IMR-90 (cell line): ENCODE results near the gene ZBTB46. TPM values are rescaled to one million over a fixed set of nuclear protein-coding genes. Genes with fewer than 3 reads are reported as not detected.

Experiments
- ATAC-seq: fragments of 200-7000 bp; cut with Tn5 transposase; 2 replicates; pipeline ENCODE4 v1.9.1; 2020; ENCODE audit warnings: low read depth, mild to moderate bottlenecking, moderate library complexity
- BruUV-seq: library from RNA; stranded (reverse); fragments of 400-500 nt; replicated peaks from 2 replicates; lab custom pipeline; 2021; lab: Mats Ljungman, UMichigan
- CTCF ChIA-PET: fragments of 300-600 bp; formaldehyde crosslinking; extraction: SDS; loops from one replicate; lab custom pipeline; 2021; ENCODE audit warnings: antibody characterized with exemption; lab: Yijun Ruan, JAX
- POLR2A ChIA-PET: fragments of 300-600 bp; sonication (Branson Sonifier 250); formaldehyde crosslinking; loops from one replicate; lab custom pipeline; 2022; ENCODE audit warnings: antibody characterized with exemption; ENCODE audit not compliant: unreplicated experiment; lab: Charles Lee
- DNase-seq: peaks from one replicate; pipeline ENCODE4 v3.0.0; 2013
- H2AFZ ChIP-seq: replicated peaks from 2 replicates; pipeline ENCODE3; 2013; ENCODE audit warnings: low read length, mild to moderate bottlenecking; ENCODE audit not compliant: poor library complexity
- H2AK5ac ChIP-seq: 2 replicates; pipeline ENCODE4 v1.6.1; 2013; ENCODE audit warnings: low read depth, low read length, inconsistent platforms
- H2AK9ac ChIP-seq: replicated peaks from 2 replicates; pipeline ENCODE3; 2013; ENCODE audit warnings: mild to moderate bottlenecking, low read depth, low read length, moderate library complexity; ENCODE audit not compliant: poor library complexity
- H2BK120ac ChIP-seq: 2 replicates; pipeline ENCODE4 v1.6.1; 2013; ENCODE audit warnings: low read depth, low read length, inconsistent platforms
- H2BK15ac ChIP-seq: 3 replicates; pipeline ENCODE4 v1.6.1; 2013; ENCODE audit warnings: low read depth, low read length, inconsistent platforms
- H2BK20ac ChIP-seq: 2 replicates; pipeline ENCODE4 v1.6.1; 2013; ENCODE audit warnings: low read depth, mild to moderate bottlenecking, inconsistent platforms, low read length, moderate library complexity
- H2BK5ac ChIP-seq: 2 replicates; pipeline ENCODE4 v1.6.1; 2013; ENCODE audit warnings: mild to moderate bottlenecking, low read depth, low read length, inconsistent platforms; ENCODE audit not compliant: poor library complexity, severe bottlenecking
- H3K14ac ChIP-seq: replicated peaks from 2 replicates; pipeline ENCODE4 v1.6.1; 2013; ENCODE audit warnings: low read depth, low read length, inconsistent platforms
- H3K18ac ChIP-seq: 2 replicates; pipeline ENCODE4 v1.6.1; 2013; ENCODE audit warnings: low read depth, low read length, control low read depth
- H3K23ac ChIP-seq: 2 replicates; pipeline ENCODE4 v1.6.1; 2013; ENCODE audit warnings: low read depth, low read length, inconsistent platforms
- H3K27ac ChIP-seq: 2 replicates; pipeline ENCODE4 v1.5.1; 2013; ENCODE audit warnings: mild to moderate bottlenecking, control low read depth, low read length; ENCODE audit not compliant: insufficient read depth
- H3K27me3 ChIP-seq: 2 replicates; pipeline ENCODE4 v1.6.1; 2013; ENCODE audit warnings: low read length; ENCODE audit not compliant: control insufficient read depth, insufficient read depth
- H3K36me3 ChIP-seq: 2 replicates; pipeline ENCODE4 v1.6.1; 2013; ENCODE audit warnings: low read length, mixed read lengths; ENCODE audit not compliant: control insufficient read depth, insufficient read depth
- H3K4ac ChIP-seq: 2 replicates; pipeline ENCODE4 v1.6.1; 2013; ENCODE audit warnings: low read depth, low read length, inconsistent platforms
- H3K4me1 ChIP-seq: 2 replicates; pipeline ENCODE4 v1.6.1; 2013; ENCODE audit warnings: low read length, mixed read lengths; ENCODE audit not compliant: control insufficient read depth, insufficient read depth
- H3K4me2 ChIP-seq: 2 replicates; pipeline ENCODE4 v1.6.1; 2013; ENCODE audit warnings: low read depth, mild to moderate bottlenecking, control low read depth, low read length, moderate library complexity
- H3K4me3 ChIP-seq: 2 replicates; pipeline ENCODE4 v1.5.1; 2013; ENCODE audit warnings: low read depth, mild to moderate bottlenecking, control low read depth, low read length, moderate library complexity; ENCODE audit not compliant: insufficient read depth
- H3K56ac ChIP-seq: 2 replicates; pipeline ENCODE4 v1.6.1; 2013; ENCODE audit warnings: low read length, inconsistent platforms; ENCODE audit not compliant: insufficient read depth; ENCODE audit errors: extremely low read depth
- H3K79me1 ChIP-seq, 2 experiments: 2 replicates each; pipeline ENCODE4 v1.6.1; 2013; ENCODE audit warnings: low read length in 2 of 2, inconsistent platforms in 1 of 2, low read depth in 1 of 2
- H3K9ac ChIP-seq: 2 replicates; pipeline ENCODE4 v1.6.1; 2013; ENCODE audit warnings: low read depth, low read length, control low read depth
- H3K9me1 ChIP-seq: 2 replicates; pipeline ENCODE4 v1.6.1; 2013; ENCODE audit warnings: low read length, inconsistent platforms; ENCODE audit not compliant: insufficient read depth
- H3K9me3 ChIP-seq: 2 replicates; pipeline ENCODE4 v1.6.1; 2013; ENCODE audit warnings: low read length; ENCODE audit not compliant: control insufficient read depth, insufficient read depth
- H4K20me1 ChIP-seq: 2 replicates; pipeline ENCODE4 v1.6.1; 2013; ENCODE audit warnings: low read length, inconsistent platforms; ENCODE audit not compliant: insufficient read depth
- H4K5ac ChIP-seq: 2 replicates; pipeline ENCODE4 v1.6.1; 2013; ENCODE audit warnings: mild to moderate bottlenecking, low read depth, low read length, control low read depth
- H4K8ac ChIP-seq, 2 experiments: 2 replicates each; pipeline ENCODE4 v1.6.1; 2013; ENCODE audit warnings: low read depth in 2 of 2, low read length in 2 of 2, control low read depth in 1 of 2, inconsistent platforms in 1 of 2
- H4K91ac ChIP-seq: 2 replicates; pipeline ENCODE4 v1.6.1; 2013; ENCODE audit warnings: low read depth, low read length, inconsistent platforms; ENCODE audit not compliant: insufficient read depth
- ELK1 ChIP-seq: fragments of 150-350 bp; IDR thresholded peaks from 2 replicates; pipeline ENCODE4 v1.6.1; 2016; ENCODE audit warnings: low read depth, mild to moderate bottlenecking, low read length, moderate library complexity, borderline replicate concordance
- WGBS, 2 experiments: methylation state at CpG; one replicate each; pipeline versions ENCODE4 v1.1.5 to v1.1.7; 2013; ENCODE audit warnings: missing lambda C conversion rate in 2 of 2; ENCODE audit not compliant: insufficient read length in 1 of 2; ENCODE audit errors: extremely low coverage in 2 of 2; 5-methylcytosine and 5-hydroxymethylcytosine counted together
- dilution Hi-C: fragments of 300-500 bp; cut with HindIII; formaldehyde crosslinking; loops from one replicate; pipeline ENCODE4 v1.14.3; 2018; ENCODE audit warnings: low sequenced_read_pairs; ENCODE audit not compliant: unreplicated experiment
- in situ Hi-C: fragments of 300-500 bp; cut with MboI; formaldehyde crosslinking; loops from 3 replicates; pipeline ENCODE4 v1.14.3; 2019; ENCODE audit warnings: low sequenced_read_pairs, inconsistent platforms, mixed read lengths
- intact Hi-C: fragments of 100-400 bp; cut with micrococcal nuclease; formaldehyde crosslinking; loops from 2 replicates; pipeline ENCODE4 v1.10.0; 2022
- polyA plus RNA-seq, 3 experiments: library from polyadenylated mRNA; depleted of rRNA; stranded (reverse); fragments of >200 nt; gene quantifications; 2 replicates each; pipeline ENCODE4 v1.2.3, GENCODE V29; 2012; ENCODE audit warnings: low replicate concordance in 1 of 3
- total RNA-seq: library from RNA; depleted of rRNA; stranded (reverse); fragments of >200 nt; gene quantifications from 2 replicates; pipeline ENCODE4 v1.2.3, GENCODE V29; 2012

Gene ZBTB46
- total and polyA plus RNA-seq, 2 of the 4 experiments (the other 2 are of a cell fraction) = 4.2 to 14.9 TPM

DNA sequence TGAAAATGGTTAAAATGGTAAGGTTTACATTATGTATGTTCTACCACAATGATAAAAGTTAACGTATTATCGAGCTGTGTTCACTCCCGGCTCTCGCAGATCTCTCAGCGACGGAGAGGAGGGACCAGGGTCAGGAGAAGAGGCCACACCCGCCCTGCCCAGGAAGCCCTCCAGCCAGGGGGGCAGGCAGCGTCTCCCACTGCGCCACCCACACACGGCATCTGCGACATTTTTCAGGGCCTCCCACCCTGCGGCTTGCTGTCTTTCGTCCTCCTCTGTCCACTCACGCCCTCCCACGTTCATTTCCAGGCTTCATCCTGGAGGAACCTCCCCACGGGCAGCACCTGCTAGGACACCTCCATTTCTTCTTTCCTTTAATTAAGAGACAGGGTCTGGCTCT lies 43.3 kb downstream of the ZBTB46 start:
- no peak overlapping the region for H4K5ac ChIP-seq
- no peaks in the 10 kb centered on the region for H3K9me3 ChIP-seq
- no peak overlapping the region for H2BK5ac ChIP-seq
- no peaks in the 10 kb centered on the region; the same call in 1 of the 2 replicates for H3K4me1 ChIP-seq
- H3K56ac ChIP-seq = no peak overlapping the region
- no peak overlapping the region for H4K91ac ChIP-seq
- no peak for DNase-seq
- no peak overlapping the region for H3K4me2 ChIP-seq
- H3K36me3 ChIP-seq = peaks cover 18% of the 10 kb centered on the region
- H3K23ac ChIP-seq = no peak overlapping the region
- intact Hi-C loops (no loop called here), dilution Hi-C loops (no loop called here), in situ Hi-C loops (no loop called here)
- 90% methylated on average over 2 of the region's 16 CpGs; no CpG with 5 or more reads in 1 of the 2 experiments for WGBS, 2 experiments
- H2AFZ ChIP-seq = no peak overlapping the region
- H3K27ac ChIP-seq = no peak overlapping the region
- no peak overlapping the region for H4K8ac ChIP-seq
- peaks cover 6 to 39% of the 10 kb centered on the region in 2 experiments for H3K79me1 ChIP-seq
- H3K27me3 ChIP-seq = no peaks in the 10 kb centered on the region
- TF ChIP-seq ELK1 = no peak
- H2AK9ac ChIP-seq = no peak overlapping the region
- no peak overlapping the region for H3K18ac ChIP-seq
- no peak overlapping the region for H3K4me3 ChIP-seq
- H4K20me1 ChIP-seq = peaks cover 7% of the 10 kb centered on the region; the same call in 1 of the 2 replicates
- BruUV-seq = no TSS peak
- H2AK5ac ChIP-seq = no peak overlapping the region
- no peaks in the 10 kb centered on the region for H3K9me1 ChIP-seq
- H2BK120ac ChIP-seq = no peak overlapping the region
- no peak overlapping the region for H2BK15ac ChIP-seq
- no peak overlapping the region for H3K9ac ChIP-seq
- POLR2A ChIA-PET = no interaction called here
- CTCF ChIA-PET = no interaction called here
- no peak overlapping the region for H3K4ac ChIP-seq
- H3K14ac ChIP-seq = no peak overlapping the region
- no peak overlapping the region for H2BK20ac ChIP-seq
- ATAC-seq = no peak
